Esophagus squamous epithelium (tissue), 5 donors: ENCODE measurements around the gene ARPC1A. TPM values are rescaled to one million over a fixed set of nuclear protein-coding genes. Genes with fewer than 3 reads are reported as not detected.
"Not testable (repeated sequence)": the region's sequence is repeated elsewhere in the genome, so short reads cannot be mapped to it uniquely, and the experiment has no call there.

Source experiments
- DNase-seq: peaks from one replicate; lab custom pipeline; 2025; lab: John Stamatoyannopoulos, UW
- H3K27ac ChIP-seq, 4 donors: fragments of 200-600 bp; sonication (generic); one replicate each; pipeline ENCODE4 v1.5.1; 2016 to 2019; ENCODE audit warnings: mild to moderate bottlenecking in 1 of 4
- H3K27me3 ChIP-seq, 4 donors: fragments of 200-600 bp; sonication (generic); 1 replicate in 3 of 4; 2 replicates in 1 of 4; pipeline versions ENCODE4 v1.5.1 to v1.6.0; 2017 to 2021; ENCODE audit warnings: antibody characterized with exemption in 1 of 4
- H3K36me3 ChIP-seq, 3 donors: fragments of 200-600 bp; sonication (generic); one replicate each; pipeline ENCODE4 v1.5.1; 2016 to 2019
- H3K4me1 ChIP-seq, 3 donors: fragments of 200-600 bp; sonication (generic); one replicate each; pipeline ENCODE4 v1.5.1; 2017 to 2019
- H3K4me3 ChIP-seq, 4 donors: fragments of 200-600 bp; sonication (generic); 1 replicate in 3 of 4; 2 replicates in 1 of 4; pipeline ENCODE4 v1.5.1; 2016 to 2019; ENCODE audit warnings: mild to moderate bottlenecking in 2 of 4, moderate library complexity in 1 of 4
- H3K9me3 ChIP-seq, 3 donors: fragments of 200-600 bp; sonication (generic); one replicate each; pipeline ENCODE4 v1.5.1; 2016 to 2019
- POLR2A ChIP-seq, 4 donors: fragments of 450-650 bp; IDR thresholded peaks; one replicate each; pipeline ENCODE4 v1.6.1; 2017; ENCODE audit warnings: antibody characterized with exemption in 4 of 4, mild to moderate bottlenecking in 4 of 4, moderate library complexity in 3 of 4
- WGBS, 2 donors: methylation state at CpG; one replicate each; pipeline ENCODE4 v1.1.5; 2018; 5-methylcytosine and 5-hydroxymethylcytosine counted together
- intact Hi-C: fragments of 100-400 bp; cut with DNase I; formaldehyde crosslinking; loops from one replicate; pipeline ENCODE4 v1.15.0; 2022
- total RNA-seq, 4 donors: library from RNA; depleted of rRNA; stranded (reverse); fragments of >200 nt; gene quantifications; one replicate each; pipeline ENCODE4 v1.1.0, GENCODE V29; 2016
- TF ChIP-seq, protein P1 (sequence below), 6 experiments: fragments of 450-650 bp in 4 of 6; fragments of 200-600 bp in 2 of 6; sonication (generic) in 2 of 6; IDR thresholded peaks; one replicate each; pipeline ENCODE4 v1.5.1; 2016 to 2019; ENCODE audit warnings: antibody characterized with exemption in 6 of 6, mild to moderate bottlenecking in 4 of 6, moderate library complexity in 4 of 6
- donor health status: DM: yes; HTN: yes; CAD: no.

Gene ARPC1A
- 100 to 1,000 TPM; 114 to 155 (median 154) TPM for total RNA-seq

DNA sequence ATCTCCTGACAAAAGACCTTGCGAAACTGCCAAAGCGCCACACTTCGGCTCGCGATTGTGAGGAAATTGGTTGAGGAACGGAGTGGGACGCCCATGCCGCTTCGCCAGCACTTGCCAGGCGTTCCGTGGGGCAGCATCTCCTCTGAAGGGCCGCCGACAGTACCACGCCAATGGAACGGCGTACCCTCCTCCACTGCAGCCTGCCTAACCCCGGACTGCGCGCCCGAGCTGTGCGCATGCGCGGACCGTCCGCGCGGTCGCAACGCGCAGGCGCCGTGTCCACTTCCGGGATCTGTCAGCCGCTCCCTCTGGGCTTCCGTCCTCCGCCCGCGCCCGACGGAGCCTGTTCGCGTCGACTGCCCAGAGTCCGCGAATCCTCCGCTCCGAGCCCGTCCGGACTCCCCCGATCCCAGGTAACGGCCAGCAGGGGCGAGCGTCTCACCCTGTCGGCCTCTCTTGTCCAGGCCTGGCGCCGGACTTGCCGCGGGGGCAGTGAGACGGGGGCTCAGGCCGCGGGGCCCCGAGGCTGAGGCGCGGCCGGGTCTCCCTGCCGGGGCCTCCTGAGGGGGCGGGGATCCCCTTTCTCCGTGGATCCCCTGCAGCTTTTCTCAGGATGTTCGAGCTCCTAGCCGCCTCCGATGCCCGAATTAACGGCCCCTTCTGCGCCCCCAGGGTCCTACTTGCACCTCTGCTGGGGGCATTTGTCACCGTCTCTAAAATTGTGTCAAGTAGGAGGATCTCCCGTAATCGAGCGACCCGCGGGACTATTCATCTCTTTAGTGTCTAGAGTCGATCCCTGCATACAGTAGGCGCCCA, at the start of gene ARPC1A:
TSS of gene ARPC1A (plus strand) at position 307 of the 816 bp plus-strand sequence. CDS start 7,456 bp downstream, outside the sequence.
- DNase-seq = peak; percentile 21
- peak in 3 of 4 donors; percentile 62 to 89 (median 82) for TF ChIP-seq POLR2A (IDR thresholded peaks at IDR 0.05)
- TF ChIP-seq, protein P1, sequence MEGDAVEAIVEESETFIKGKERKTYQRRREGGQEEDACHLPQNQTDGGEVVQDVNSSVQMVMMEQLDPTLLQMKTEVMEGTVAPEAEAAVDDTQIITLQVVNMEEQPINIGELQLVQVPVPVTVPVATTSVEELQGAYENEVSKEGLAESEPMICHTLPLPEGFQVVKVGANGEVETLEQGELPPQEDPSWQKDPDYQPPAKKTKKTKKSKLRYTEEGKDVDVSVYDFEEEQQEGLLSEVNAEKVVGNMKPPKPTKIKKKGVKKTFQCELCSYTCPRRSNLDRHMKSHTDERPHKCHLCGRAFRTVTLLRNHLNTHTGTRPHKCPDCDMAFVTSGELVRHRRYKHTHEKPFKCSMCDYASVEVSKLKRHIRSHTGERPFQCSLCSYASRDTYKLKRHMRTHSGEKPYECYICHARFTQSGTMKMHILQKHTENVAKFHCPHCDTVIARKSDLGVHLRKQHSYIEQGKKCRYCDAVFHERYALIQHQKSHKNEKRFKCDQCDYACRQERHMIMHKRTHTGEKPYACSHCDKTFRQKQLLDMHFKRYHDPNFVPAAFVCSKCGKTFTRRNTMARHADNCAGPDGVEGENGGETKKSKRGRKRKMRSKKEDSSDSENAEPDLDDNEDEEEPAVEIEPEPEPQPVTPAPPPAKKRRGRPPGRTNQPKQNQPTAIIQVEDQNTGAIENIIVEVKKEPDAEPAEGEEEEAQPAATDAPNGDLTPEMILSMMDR (IDR thresholded peaks at IDR 0.05) = peak in 3 of 6 experiments; percentile 15 to 48 (median 40)
- peak within 1 kb of the TSS; percentile 91 to 100 (median 97) for H3K4me3 ChIP-seq
- H3K4me1 ChIP-seq = peaks cover 25 to 55% (median 32%) of the 10 kb centered on the region in 3 donors
- intact Hi-C loops = no loop called here
- H3K9me3 ChIP-seq = no peaks in the 10 kb centered on the region
- H3K36me3 ChIP-seq = no peaks in the 10 kb centered on the region
- H3K27me3 ChIP-seq = no peaks in the 10 kb centered on the region
- H3K27ac ChIP-seq = peak within 1 kb of the TSS; percentile 93 to 98 (median 96)
- WGBS, 2 donors = 0 to 2% methylated on average over 7 to 29 of the region's 82 CpGs

DNA sequence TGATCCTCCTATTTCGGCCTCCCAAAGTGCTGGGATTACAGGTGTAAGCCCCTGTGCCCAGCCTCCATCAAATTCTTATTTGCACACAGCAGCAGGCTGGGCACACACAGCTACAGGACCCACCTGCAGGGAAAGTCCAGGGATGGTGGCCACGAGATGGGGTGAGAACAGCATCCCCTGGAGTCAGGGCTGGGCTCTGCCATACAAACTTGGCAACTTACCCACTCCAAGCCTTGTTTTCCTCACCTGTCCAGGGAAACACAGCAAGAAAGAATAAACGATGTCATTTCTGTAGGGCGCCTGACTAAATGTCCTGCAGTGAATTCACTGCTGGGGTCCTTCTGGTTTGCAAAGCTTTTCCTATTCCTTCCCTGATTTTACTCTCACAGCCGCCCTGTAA, 47.5 kb upstream of the ARPC1A start:
- H3K36me3 ChIP-seq = no peaks in the 10 kb centered on the region
- 66 to 77% methylated on average over 4 of the region's 5 CpGs for WGBS, 2 donors
- H3K27ac ChIP-seq = no peak overlapping the region
- intact Hi-C loops = no loop called here
- H3K4me3 ChIP-seq = no peak overlapping the region
- H3K27me3 ChIP-seq = no peaks in the 10 kb centered on the region
- peaks cover 0 to 26% (median 9%) of the 10 kb centered on the region in 3 donors for H3K4me1 ChIP-seq
- no peak for DNase-seq
- TF ChIP-seq POLR2A (IDR thresholded peaks at IDR 0.05) = no peak
- TF ChIP-seq, protein P1 (IDR thresholded peaks at IDR 0.05) = peak in 1 of 6 experiments; percentile 14
- H3K9me3 ChIP-seq = no peaks in the 10 kb centered on the region

DNA sequence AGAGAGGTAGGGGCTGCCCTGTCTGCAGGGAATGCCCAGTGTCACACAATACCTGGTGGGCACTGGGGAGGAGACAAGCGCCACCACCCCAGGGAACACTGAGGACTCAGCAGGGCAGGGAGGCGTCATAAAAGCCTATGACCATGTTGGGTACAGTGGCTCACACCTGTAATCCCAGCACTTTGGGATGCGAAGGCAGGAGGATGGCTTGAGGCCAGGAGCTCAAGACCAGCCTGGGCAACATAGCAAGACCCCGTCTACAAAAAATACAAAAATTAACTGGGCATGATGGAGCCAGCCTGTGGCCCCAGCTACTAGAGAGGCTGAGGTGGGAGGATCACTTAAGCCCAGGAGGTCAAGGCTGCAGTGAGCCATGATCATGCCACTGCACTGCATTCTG, 41.5 kb upstream of the ARPC1A start:
- H3K4me3 ChIP-seq, H3K27ac ChIP-seq, H3K36me3 ChIP-seq, H3K9me3 ChIP-seq, H3K27me3 ChIP-seq, H3K4me1 ChIP-seq, intact Hi-C loops, DNase-seq: not testable (repeated sequence)
- 95 to 100% methylated on average over 3 of the region's 4 CpGs for WGBS, 2 donors

DNA sequence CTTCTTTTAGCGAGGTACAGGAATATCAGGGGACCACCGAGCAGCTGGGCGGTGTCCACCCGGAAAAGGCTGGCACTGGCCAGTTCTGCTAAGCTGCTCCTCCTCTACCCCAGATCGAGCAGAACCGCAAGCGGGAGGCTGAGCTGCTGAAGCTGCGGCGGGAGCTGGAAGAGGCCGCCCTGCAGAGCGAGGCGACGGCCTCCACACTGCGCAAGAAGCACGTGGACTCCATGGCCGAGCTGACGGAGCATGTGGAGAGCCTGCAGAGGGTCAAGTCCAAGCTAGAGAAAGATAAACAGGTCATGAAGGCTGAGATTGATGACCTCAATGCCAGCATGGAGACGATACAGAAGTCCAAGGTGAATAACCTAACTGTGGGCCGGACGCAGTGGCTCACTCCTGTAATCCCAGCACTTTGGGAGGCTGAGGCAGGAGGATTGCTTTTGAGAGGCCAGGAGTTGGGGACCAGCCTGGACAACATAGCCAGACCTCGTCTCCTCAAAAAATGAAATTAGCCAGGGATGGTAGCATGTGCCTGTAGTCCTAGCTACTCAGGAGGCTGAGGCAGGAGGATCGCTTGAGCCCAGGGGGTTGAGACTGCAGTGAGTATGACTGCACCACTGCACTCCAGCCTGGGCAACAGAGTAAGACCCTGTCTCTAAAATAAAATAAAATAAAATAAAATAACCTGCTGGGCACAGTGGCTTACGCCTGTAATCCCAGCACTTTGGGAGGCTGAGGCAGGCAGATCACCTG, 37.7 kb upstream of the ARPC1A start:
- H3K27ac ChIP-seq = no peak overlapping the region
- no peaks in the 10 kb centered on the region for H3K36me3 ChIP-seq
- WGBS, 2 donors = 89 to 94% methylated on average over 16 to 22 of the region's 23 CpGs
- no peak for DNase-seq
- intact Hi-C loops = no loop called here
- no peak for TF ChIP-seq POLR2A (IDR thresholded peaks at IDR 0.05)
- TF ChIP-seq, protein P1 (IDR thresholded peaks at IDR 0.05) = no peak
- H3K4me3 ChIP-seq = no peak overlapping the region
- no peaks in the 10 kb centered on the region for H3K27me3 ChIP-seq
- no peaks in the 10 kb centered on the region for H3K9me3 ChIP-seq
- H3K4me1 ChIP-seq = no peaks in the 10 kb centered on the region

DNA sequence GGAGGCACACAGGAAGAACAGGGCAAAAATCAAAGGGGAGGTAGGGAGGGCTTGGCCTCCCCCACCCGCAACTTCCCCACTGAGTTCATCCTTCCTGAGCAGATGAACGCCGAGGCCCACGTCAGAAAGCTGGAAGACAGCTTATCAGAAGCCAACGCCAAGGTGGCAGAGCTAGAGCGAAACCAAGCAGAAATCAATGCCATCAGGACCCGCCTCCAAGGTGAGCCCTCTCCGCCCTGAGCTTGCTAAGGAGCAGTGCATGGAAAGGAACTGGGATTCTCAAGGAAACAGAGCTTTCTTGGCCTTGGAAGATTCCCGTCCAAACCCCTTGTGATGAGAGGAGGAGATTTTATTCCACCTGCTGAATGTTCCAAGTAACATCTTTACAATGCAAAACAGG, 36.5 kb upstream of the ARPC1A start:
- intact Hi-C loops = no loop called here
- no peaks in the 10 kb centered on the region for H3K9me3 ChIP-seq
- 81 to 84% methylated on average over 5 to 9 of the region's 9 CpGs for WGBS, 2 donors
- no peaks in the 10 kb centered on the region for H3K27me3 ChIP-seq
- no peaks in the 10 kb centered on the region for H3K4me1 ChIP-seq
- no peak overlapping the region for H3K27ac ChIP-seq
- H3K4me3 ChIP-seq = no peak overlapping the region
- no peak for DNase-seq
- no peak for TF ChIP-seq POLR2A (IDR thresholded peaks at IDR 0.05)
- TF ChIP-seq, protein P1 (IDR thresholded peaks at IDR 0.05) = no peak
- no peaks in the 10 kb centered on the region for H3K36me3 ChIP-seq

DNA sequence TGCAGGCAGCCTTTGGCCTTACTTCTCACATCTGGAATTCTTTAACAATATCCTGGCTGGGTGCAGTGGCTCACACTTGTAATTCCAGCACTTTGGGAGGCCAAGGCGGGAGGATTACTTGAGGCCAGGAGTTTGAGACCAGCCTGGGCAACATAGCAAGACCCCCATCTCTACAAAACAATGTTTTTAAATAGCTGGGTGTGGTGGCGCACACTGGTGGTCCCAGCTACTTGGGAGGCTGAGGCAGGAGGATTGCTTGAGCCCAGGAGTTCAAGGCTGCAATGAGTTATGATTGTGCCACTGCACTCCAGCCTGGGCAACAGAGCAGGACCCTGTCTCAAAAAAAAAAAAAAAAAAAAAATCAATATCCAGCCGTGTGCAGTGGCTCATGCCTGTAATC, 35.5 kb upstream of the ARPC1A start:
- H3K4me3 ChIP-seq, H3K36me3 ChIP-seq, H3K4me1 ChIP-seq, H3K27me3 ChIP-seq, DNase-seq, H3K9me3 ChIP-seq, H3K27ac ChIP-seq, intact Hi-C loops: not testable (repeated sequence)
- 92% methylated on average over 2 of the region's 3 CpGs; no CpG with 5 or more reads in 1 of the 2 donors for WGBS, 2 donors
